COR-L47 (cell line): ENCODE measurements around the gene DYSF.
"Not testable (repeated sequence)": the region's sequence is repeated elsewhere in the genome, so short reads cannot be mapped to it uniquely, and the experiment has no call there.

ENCODE experiments used
- DNase-seq: peaks from one replicate; lab custom pipeline; 2025; lab: John Stamatoyannopoulos, UW

The DYSF gene

DNA sequence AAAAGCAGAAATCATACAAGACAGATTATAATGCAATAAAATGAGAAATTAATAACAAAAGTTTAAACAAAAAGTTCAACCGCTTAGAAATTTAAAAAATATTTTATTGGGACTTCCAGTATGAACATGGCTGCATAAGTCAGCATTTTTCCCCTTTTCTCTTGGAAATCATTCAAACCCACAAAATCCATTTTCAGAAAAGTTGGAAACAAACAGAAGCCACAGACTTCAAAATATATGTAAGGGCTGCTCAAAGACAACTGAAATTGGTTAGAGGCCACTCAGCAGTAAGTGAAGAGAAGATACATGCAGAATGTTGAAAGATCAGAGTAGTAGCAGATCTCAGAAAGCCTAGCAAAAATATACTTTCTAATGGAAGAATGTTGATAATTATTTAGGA lies 194.0 kb downstream of the DYSF start:
- no peak for DNase-seq

DNA sequence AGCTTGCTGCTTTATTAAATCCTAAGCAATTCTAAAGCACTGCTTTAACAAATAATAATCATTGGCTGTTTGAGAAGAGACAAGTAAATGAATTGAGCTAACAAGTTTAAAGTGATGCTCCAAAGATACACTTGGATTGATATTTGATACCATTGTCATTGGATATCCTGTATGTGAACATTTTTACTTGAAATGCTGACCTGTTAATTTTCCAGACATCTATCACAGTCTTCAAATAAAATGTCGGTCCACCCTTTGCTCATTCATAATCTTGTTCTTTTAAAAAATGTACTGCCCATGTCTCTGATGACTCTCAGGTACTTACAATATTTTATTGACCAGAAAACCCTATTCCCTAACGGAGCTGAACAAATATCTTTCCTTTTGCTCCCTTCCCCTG lies 202.1 kb downstream of the DYSF start:
- no peak for DNase-seq

DNA sequence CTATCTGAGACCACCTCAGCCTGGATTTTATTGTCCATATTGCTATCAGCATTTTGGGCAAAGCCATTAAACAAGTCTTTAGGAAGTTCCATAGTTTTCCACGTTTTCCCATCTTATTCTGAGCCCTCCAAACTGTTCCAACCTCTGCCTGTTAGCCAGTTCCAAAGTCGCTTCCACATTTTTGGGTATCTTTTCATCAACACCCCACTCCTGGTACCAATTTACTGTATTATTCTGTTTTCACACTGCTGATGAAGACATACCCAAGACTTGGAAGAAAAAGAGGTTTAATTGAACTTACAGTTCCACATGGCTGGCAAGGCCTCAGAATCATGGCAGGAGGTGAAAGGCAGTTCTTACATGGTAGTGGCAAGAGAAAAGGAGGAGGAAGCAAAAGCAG lies 204.9 kb downstream of the DYSF start:
- DNase-seq = not testable (repeated sequence)

DNA sequence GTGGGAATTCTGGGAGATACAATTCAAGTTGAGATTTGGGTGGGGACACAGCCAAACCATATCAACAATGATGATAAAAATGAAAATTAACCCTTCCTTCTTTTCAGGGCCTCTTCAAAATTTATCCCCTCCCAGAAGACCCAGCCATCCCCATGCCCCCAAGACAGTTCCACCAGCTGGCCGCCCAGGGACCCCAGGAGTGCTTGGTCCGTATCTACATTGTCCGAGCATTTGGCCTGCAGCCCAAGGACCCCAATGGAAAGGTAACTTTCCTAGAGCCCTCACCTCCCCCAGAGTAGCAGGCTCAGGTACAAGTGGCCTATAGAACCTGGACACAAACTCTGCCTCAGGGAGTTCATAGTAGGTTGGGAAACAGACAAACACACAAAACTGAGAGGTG lies 205.4 kb downstream of the DYSF start:
- no peak for DNase-seq

DNA sequence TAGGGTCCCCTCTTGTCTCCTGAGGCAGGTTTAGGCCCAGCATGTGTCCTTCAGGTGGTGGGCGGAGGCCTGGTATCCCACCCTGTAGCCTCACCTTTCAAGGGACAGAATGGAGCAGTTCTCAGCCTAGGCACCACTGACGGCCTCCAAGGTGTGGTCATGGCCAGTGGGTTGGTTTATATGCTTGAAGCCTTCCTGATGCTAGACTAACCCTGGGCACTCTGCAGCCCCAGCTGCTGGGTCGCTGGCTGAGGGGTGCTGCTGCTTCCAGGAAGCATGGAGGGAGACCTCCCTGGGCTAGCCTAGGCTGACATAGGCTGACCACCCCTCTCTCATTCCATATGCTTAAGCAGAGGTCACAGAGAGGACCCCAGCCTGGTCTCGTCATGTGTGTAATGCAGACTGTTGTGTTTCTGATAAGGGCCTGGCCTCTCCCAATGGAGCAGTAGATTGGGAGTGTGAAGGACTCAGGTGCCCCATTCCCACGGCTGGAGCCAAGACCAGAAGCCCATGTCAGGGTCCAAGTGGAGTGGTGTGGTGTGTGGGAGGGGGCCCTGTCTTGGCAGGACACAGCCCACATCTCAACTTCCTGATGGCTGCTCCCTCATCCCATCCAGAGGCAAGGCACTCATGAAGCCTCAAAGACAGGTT lies 206.6 kb downstream of the DYSF start:
- no peak for DNase-seq

DNA sequence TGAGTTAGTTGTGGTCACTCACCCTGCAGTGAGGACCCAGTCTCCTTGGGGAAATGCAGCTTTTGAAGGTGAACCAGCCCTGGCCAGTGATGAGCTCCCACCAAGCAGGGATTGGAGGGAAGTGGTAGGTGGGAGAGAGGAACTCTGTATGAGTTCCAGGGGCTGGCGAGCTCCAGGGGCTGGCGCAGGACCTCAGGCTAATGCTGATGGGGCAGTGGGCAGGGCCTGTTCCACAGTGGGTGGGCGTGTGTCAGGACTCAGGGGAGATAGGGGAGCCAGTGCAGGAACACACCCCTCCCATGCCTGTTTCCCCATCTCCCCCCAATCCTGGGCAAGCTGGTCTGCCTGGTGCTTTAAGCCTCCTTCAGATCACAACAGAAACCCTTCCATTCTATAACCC lies 208.4 kb downstream of the DYSF start:
- no peak for DNase-seq

DNA sequence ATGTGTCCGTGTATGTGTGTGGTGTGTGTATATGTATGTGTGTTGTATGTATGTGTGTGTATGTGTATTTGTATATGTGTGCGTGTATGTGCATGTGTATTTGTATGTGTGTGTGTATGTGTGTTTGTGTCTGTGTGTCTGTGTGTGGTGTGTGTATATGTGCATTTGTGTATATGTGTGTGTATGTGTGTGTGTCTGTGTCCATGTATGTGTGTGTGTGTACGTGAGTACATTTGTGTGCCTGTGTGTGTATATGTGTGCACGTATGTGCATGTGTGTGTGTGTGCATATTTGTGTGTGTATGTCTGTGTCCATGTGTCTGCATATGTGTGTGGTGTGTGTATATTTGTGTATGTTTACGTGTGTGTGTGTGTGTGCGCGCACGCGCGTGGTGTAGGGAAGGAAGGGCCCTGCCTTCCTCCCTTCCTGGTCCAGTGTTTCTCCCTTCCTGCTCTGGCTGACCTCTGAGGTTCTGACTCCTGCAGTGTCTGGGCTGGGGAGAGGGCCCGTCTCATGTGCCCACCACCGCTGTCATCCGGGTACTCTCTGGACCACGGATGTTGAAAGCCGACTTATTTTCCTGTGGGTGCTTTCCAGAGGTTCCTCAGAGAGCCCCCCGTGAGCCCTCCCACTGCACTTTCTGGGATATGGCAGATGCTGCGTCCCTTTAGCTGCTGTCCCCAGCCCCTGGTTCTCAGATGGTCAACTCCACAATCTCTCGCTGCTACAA lies 209.5 kb downstream of the DYSF start:
- DNase-seq = no peak

DNA sequence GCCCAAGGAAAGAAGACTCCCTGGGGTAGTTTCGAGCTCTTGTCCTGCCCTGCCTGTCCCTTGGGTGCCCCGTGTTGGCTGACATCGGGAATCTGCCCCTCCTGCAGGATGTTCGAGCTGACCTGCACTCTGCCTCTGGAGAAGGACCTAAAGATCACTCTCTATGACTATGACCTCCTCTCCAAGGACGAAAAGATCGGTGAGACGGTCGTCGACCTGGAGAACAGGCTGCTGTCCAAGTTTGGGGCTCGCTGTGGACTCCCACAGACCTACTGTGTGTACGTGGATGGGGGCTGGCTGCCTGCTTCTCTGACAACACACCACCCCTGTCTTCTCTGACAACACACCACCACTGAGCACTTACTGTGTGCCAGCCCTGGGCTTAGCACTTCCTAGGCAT lies 210.8 kb downstream of the DYSF start:
- DNase-seq = no peak

DNA sequence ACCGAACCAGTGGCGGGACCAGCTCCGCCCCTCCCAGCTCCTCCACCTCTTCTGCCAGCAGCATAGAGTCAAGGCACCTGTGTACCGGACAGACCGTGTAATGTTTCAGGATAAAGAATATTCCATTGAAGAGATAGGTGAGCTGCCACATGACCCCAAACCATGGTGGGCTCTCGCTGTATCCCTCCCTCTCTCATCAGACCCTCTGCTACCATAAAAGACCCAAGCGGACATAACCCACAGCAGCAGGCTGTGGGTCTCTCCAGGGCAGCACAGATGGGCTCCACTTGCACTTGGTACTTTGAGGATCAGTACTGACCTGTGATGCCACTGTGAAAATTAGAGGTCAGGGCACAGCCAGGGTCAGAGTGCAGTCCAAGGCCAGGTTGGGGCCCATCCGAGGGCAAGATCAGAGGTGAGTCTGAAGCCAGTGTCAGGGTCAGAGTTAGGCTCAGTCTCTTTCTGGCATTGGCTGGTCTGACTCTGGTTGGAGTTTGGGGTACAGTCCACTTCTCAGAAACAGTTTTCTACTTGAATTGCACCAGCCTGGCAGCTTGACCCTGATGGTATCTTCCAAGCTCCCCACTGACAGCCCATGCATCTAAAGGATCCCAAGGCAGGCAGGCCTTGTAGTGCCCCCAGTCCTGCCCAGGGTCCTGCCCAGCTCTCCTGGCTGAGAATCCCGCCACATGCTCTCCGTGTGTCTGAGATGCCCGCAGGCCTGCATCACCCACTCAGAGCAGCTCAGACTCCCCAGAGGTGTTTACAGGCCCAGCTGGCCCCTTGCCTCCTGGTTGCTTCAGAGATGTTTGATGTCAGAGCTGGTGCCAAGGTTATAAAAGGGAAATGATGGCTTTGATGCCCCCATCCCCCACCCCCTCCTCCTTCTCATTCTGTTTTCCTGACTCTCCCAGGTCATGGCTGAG lies 212.1 kb downstream of the DYSF start:
- DNase-seq = no peak

DNA sequence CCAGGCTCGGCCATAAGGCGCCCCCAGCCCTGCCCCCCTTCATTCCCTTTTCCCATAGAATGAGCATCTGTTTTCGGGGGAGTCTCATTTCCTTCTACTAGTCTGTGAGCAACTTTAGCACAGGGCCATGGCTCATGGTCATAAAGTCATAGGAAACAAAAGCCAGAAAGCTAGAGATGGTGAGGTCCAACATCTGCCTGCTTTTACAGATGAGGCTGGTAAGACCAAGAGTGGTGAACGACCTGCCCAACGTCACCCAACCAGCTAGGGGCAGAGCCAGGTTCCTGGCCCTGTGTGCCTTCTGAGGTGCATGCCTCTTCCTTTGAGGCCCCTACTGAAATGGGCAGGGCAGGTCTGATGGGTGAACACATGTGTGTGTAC lies 212.7 kb downstream of the DYSF start:
- DNase-seq = no peak

DNA sequence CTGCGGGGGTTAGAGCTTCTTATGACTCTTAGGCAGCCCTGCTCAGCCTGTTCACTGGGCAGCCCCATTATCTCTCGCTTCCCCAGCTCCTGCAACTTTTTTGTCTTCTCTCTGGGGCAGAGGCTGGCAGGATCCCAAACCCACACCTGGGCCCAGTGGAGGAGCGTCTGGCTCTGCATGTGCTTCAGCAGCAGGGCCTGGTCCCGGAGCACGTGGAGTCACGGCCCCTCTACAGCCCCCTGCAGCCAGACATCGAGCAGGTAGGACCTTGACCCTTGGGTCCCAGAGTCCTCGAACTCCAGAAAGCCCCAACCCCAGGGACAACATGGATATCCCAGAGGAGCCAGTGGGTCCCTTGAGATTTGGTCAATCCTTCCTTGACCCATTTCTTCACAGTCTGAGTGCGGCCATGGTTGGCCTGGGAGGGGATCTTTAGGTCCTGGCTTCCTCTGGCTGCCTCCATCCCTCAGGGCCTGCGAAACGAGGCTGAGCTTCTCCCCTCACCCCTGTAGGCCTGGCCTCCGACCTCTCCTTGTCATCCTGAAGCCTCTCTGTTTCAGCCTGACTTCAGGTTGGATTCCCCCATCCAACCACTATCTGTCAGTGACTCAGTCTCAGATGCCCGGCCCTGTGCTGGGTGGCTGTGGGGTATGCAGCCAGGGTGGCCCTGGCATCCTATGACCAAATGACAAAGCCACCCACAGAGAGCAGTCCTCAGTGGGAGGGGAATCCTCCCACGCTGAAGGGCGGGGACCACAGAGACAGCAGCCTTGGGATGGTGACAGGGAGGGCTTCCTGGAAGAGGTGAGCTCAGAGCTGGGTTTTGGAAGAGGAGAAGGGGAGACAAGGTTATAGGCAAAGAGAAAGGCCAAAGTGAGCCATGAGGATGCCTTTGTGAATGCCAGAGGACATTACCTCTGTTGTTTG lies 214.2 kb downstream of the DYSF start:
- no peak for DNase-seq

DNA sequence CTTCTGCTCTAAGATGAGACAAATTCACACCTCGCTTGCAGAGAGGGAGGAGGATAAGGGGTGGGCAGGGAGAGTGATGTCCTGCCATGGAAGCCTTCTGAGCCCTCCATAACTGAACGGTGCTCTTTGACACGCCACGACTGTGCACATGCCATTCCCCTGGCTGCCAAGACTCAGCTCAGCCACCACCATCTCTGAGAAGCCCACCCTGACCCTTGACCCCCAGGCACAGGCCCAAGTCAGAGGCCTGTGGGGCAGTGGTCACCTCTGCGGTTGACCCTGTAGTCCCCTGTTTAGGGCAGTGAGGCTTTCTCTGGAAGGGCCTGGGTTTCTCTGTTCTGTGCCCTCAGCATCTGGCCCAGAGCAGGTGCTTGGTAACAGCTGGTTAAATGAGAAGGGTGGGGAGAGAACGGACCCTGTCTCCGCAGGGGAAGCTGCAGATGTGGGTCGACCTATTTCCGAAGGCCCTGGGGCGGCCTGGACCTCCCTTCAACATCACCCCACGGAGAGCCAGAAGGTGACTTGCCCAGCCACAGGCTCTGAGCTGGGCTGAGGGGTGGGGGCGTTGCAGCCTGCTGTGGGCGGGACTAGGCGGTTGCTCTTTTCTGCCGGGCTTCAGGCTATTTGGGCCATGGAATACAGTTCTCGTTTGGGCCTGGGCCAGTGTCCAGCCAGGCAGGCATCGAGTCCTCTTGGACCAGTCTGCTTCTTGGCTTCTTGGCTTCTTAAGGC lies 215.1 kb downstream of the DYSF start:
- DNase-seq = no peak

DNA sequence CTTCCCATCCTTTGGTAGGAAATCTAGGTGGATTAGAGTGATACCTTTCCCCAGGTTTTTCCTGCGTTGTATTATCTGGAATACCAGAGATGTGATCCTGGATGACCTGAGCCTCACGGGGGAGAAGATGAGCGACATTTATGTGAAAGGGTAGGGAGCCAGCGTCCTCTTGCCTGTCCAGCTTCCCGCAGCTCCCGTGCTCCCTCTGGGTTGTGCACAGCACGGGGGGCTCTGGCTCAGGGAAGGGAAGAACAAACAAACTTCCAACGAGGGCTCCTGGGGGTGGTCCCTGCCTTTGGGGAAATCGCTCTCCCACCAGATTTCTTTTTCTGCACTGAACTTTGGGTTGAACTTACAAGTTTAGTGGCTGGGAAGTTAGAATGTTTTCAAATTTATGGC lies 215.7 kb downstream of the DYSF start:
- no peak for DNase-seq

DNA sequence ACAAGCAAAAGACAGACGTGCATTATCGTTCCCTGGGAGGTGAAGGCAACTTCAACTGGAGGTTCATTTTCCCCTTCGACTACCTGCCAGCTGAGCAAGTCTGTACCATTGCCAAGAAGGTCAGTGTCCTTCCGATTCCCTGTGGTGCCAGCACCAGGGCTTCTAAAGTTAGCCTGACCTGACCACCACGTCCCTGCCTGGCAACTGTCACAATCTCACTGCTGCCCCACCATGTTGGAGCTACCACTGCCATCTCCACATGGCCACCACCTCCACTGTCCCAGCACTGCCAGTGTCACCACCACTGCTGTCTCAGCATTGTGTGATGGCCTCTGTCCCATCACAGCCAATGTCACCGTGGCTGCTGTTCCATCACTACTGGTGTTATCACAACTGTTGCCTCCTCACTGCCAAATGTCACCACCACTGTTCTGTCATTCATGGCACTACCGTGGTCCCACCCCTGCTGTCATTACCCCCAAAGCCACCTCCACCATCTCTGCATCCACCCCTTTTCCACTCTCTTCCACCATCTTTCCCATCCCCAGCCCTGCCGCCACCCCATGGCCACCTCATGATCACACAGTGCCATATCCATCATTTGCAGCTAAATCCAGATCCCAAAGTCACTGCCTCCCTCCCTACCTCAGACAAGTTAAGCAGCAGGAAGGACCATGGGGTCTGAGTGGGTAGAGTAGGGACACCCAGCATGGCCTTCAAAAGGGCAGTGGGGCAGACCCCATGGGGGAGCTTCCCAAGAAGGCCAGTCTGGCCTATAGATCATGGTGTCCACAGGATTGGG lies 216.5 kb downstream of the DYSF start:
- DNase-seq = no peak

DNA sequence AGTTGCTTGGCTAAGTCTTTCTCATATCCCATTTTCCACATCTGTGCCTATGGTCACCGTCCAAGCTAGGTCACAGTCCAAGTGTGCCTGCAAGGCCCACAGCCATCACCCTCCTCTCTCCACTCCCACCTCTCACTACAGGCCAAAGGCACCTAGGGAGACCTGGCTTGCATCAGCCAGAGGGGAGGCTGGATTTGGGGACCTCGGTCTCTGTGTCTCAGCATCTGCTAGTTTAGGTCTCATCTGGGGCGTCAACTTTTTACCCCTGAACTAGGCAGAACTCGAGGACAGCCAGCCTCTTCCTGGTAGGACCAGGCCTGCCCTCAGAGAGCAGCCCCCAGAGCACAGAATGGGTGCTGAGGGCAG lies 217.1 kb downstream of the DYSF start:
- DNase-seq = no peak

DNA sequence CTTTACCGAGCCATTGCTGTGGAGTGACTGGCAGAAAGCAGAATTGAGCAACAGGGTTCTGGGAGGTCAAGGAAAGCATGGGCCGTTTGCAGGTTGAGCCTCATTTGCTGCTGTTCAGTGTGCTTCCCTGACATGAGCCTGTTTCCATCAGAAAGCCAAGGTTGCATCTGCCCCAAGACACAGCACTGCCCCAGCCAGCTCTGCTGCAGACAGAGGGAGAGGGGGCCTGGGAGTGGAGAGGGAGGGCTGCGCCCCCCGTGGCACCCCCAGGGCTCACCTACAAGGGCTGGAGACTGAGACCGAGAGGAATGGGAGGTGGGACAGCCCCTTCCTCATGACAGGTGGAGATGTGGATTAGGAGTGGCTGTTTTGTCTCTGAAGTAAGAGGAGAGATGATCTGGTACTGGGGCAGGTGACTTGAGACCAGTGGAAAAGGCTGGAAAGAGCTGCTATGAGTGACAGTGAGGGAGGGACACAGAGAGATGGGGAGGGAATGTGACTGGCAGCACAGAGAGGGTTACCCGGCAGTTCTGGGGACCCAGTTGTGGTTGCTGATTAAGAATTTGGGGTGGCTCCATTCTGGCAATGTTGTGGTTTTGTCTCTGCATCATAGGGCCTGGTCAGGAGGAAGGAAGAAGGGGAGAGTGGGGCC lies 218.0 kb downstream of the DYSF start:
- no peak for DNase-seq

DNA sequence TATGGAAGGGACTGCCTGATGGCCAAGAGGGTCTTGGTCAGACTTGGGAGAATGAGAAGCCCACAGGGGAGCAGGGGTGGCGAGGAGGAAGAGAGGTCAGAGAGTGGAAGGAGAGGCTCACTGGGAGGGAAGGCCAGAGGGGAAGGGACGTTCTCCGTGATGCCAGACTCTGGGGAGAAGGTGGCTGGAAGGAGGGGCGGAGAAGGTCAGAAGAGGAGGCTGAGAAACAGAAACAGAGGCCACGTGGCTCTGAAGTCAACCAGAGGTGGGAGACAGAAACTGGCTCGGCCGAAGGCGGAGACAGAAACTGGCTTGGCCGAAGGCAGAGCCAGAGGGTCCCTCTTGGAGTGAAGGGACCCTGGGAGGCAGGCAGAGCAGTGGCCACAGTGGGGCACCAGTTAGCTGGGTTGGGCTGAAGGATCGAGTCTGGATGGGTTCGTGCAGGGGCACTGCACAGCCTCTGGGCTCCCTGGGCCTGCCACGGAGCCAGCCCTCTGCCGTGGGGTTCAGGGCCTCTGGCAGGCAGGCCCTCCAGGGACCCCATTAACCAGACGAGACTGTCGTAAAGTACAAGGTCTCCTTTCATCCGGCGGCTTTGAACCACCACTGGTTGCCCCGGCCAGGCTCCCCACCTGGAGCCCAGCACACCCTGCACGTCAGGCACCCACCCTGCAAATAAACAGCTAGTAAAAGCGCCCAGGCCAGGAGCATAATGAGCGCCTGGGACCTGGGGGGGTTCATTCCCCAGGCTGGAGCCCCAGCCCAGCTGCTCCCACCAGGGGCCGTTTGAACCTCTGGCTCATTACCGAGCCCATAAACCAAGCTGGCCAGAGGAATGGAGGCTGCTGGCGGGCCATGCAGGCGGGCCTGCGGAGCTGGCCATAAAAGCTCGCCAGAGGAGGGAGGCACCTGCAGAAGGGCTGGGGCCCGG lies 218.8 kb downstream of the DYSF start:
- DNase-seq = no peak
